GM19193 (cell line): Measurements from ENCODE around the gene WAC.

ENCODE experiments used
- POLR2A ChIP-seq: IDR thresholded peaks from 4 replicates; pipeline ENCODE4 v1.6.1; 2011; ENCODE audit not compliant: insufficient read depth, insufficient read length; ENCODE audit errors: extremely low read depth

The WAC gene

GRCh38 chr10:28628184-28628893 lies 95.4 kb downstream of the WAC start:
- no peak for TF ChIP-seq POLR2A

GRCh38 chr10:28631896-28632583 lies 99.1 kb downstream of the WAC start:
- no peak for TF ChIP-seq POLR2A

GRCh38 chr10:28632584-28632945 lies 99.6 kb downstream of the WAC start:
- no peak for TF ChIP-seq POLR2A

- no peak for TF ChIP-seq POLR2A
Observed at GRCh38 chr10:28633750-28634149, 100.8 kb downstream of the WAC start.

GRCh38 chr10:28637346-28637745 lies 104.4 kb downstream of the WAC start:
- TF ChIP-seq POLR2A, result no peak

- no peak for TF ChIP-seq POLR2A
Observed at GRCh38 chr10:28638392-28638791, 105.5 kb downstream of the WAC start.

- no peak for TF ChIP-seq POLR2A
Observed at GRCh38 chr10:28640551-28640950, 107.6 kb downstream of the WAC start.

- no peak for TF ChIP-seq POLR2A
Observed at GRCh38 chr10:28644647-28645046, 111.7 kb downstream of the WAC start.

GRCh38 chr10:28652106-28652505 lies 119.2 kb downstream of the WAC start:
- no peak for TF ChIP-seq POLR2A

GRCh38 chr10:28652703-28653102 lies 119.8 kb downstream of the WAC start:
- no peak for TF ChIP-seq POLR2A

- TF ChIP-seq POLR2A, result no peak
Observed at GRCh38 chr10:28661035-28661434, 128.1 kb downstream of the WAC start.

- TF ChIP-seq POLR2A, result no peak
Observed at GRCh38 chr10:28663576-28664368, 130.9 kb downstream of the WAC start.

GRCh38 chr10:28664369-28664740 lies 131.4 kb downstream of the WAC start:
- TF ChIP-seq POLR2A, result no peak

GRCh38 chr10:28666751-28667467 lies 134.0 kb downstream of the WAC start:
- no peak for TF ChIP-seq POLR2A
